Ovary (tissue), 9 donors: ENCODE measurements around the gene KCNK13. TPM values are rescaled to one million over a fixed set of nuclear protein-coding genes. Genes with fewer than 3 reads are reported as not detected.
"Not testable (repeated sequence)": the region's sequence is repeated elsewhere in the genome, so short reads cannot be mapped to it uniquely, and the experiment has no call there.

Experiments used
- DNase-seq, 5 donors: peaks; one replicate each; pipeline ENCODE4 v3.0.0-alpha.2; 2019 to 2020
- H3K27ac ChIP-seq, 2 donors: fragments of 200-600 bp; one replicate each; pipeline versions ENCODE4 v1.5.1 to v1.8.0; 2019 to 2022
- H3K27me3 ChIP-seq: fragments of 200-600 bp; one replicate; pipeline ENCODE4 v1.8.0; 2022
- H3K36me3 ChIP-seq: fragments of 200-600 bp; sonication (generic); one replicate; pipeline ENCODE4 v1.5.1; 2019
- H3K4me1 ChIP-seq: one replicate; pipeline ENCODE4 v1.8.1; 2013; ENCODE audit warnings: mild to moderate bottlenecking, moderate library complexity; ENCODE audit not compliant: insufficient read depth
- H3K4me3 ChIP-seq: fragments of 200-600 bp; sonication (generic); one replicate; pipeline ENCODE4 v1.5.1; 2017
- H3K9me3 ChIP-seq, 2 donors: fragments of 200-600 bp in 1 of 2; sonication (generic) in 1 of 2; one replicate each; pipeline versions ENCODE4 v1.5.1 to v1.8.1; 2013 to 2019; ENCODE audit warnings: mild to moderate bottlenecking in 1 of 2, moderate library complexity in 1 of 2
- CTCF ChIP-seq, 3 donors: fragments of 450-650 bp in 2 of 3; fragments of 200-600 bp in 1 of 3; IDR thresholded peaks; one replicate each; pipeline versions ENCODE4 v1.5.1 to v1.8.0; 2016 to 2022; ENCODE audit warnings: antibody characterized with exemption in 3 of 3, mild to moderate bottlenecking in 1 of 3
- EP300 ChIP-seq: sonication (generic); formaldehyde crosslinking; IDR thresholded peaks from one replicate; pipeline ENCODE4 v1.6.1; 2017; ENCODE audit warnings: antibody characterized with exemption
- POLR2A ChIP-seq: fragments of 450-650 bp; IDR thresholded peaks from one replicate; pipeline ENCODE4 v1.6.1; 2017; ENCODE audit warnings: antibody characterized with exemption, mild to moderate bottlenecking, moderate library complexity
- WGBS, 3 donors: extraction: QIAGEN DNeasy Blood & Tissue Kit in 1 of 3; methylation state at CpG; one replicate each; pipeline versions ENCODE4 v1.1.5 to v1.1.7; 2013 to 2017; 5-methylcytosine and 5-hydroxymethylcytosine counted together
- intact Hi-C, 4 donors: fragments of 100-400 bp; cut with DNase I; formaldehyde crosslinking; loops; one replicate each; pipeline versions ENCODE4 v1.11.0 to v1.15.1; 2022 to 2023
- polyA plus RNA-seq, 2 donors: library from polyadenylated mRNA; stranded (reverse); fragments of 200-250 nt in 1 of 2; fragments of 350-450 nt in 1 of 2; fragmentation: Illumina TruSeq in 1 of 2; extraction: RNeasy Lipid Tissue Mini Kit (QIAGEN cat#74804) in 1 of 2; gene quantifications; one replicate each; pipeline ENCODE4 v1.2.3, GENCODE V29; 2013 to 2014
- total RNA-seq, 7 donors: library from RNA; depleted of rRNA in 2 of 7; stranded (reverse); fragments of >200 nt in 2 of 7; fragmentation: NEBNext Ultra II Directional in 3 of 7; extraction: Animal tissue kit (Norgen Biotek cat#: 25700) in 3 of 7; gene quantifications; one replicate each; pipeline versions ENCODE4 v1.1.0 to v1.2.4, GENCODE V29; 2016 to 2023
- donor health status: DM: no; HTN: no; CAD: no; lungs with moderate emphysema.
- donor health status: DM: no; HTN: no; CAD: no.
- donor health status: Bipolar disorder and iron deficiency.
- donor health status: DM: yes; HTN: yes; CAD: no.
- donor health status: DM: no; HTN: no; CAD: no.
- donor health status: DM: yes; HTN: yes; CAD: no.

Gene KCNK13
- total and polyA plus RNA-seq, 9 donors, result 0.13 to 0.80 (median 0.28) TPM; not detected in 2

- WGBS, 3 donors, result 86 to 89% (median 86%) methylated on average over 5 of the region's 5 CpGs
- no peak for DNase-seq
- no peaks in the 10 kb centered on the region for H3K27me3 ChIP-seq
- H3K4me3 ChIP-seq, result no peak overlapping the region
- no peak overlapping the region for H3K27ac ChIP-seq
- TF ChIP-seq POLR2A (no peak), EP300 (no peak), CTCF (IDR thresholded peaks at IDR 0.05) (no peak)
- H3K4me1 ChIP-seq, result no peaks in the 10 kb centered on the region
- H3K9me3 ChIP-seq, result no peaks in the 10 kb centered on the region
- intact Hi-C loops, result no loop called here
- H3K36me3 ChIP-seq, result no peaks in the 10 kb centered on the region
Measured at GRCh38 chr14:90191154-90191553, 129.4 kb downstream of the KCNK13 start.

GRCh38 chr14:90191585-90191984 lies 129.8 kb downstream of the KCNK13 start:
- Histone ChIP-seq H3K4me3 (no peak overlapping the region), H3K9me3 (no peaks in the 10 kb centered on the region), H3K36me3 (no peaks in the 10 kb centered on the region), H3K27me3 (no peaks in the 10 kb centered on the region), H3K27ac (no peak overlapping the region), H3K4me1 (no peaks in the 10 kb centered on the region)
- no peak for DNase-seq
- 60 to 64% (median 63%) methylated on average over 7 of the region's 7 CpGs for WGBS, 3 donors
- intact Hi-C loops, result no loop called here
- TF ChIP-seq CTCF (IDR thresholded peaks at IDR 0.05) (no peak), EP300 (no peak), POLR2A (no peak)

GRCh38 chr14:90193925-90194324 lies 132.1 kb downstream of the KCNK13 start:
- Histone ChIP-seq H3K36me3 (no peaks in the 10 kb centered on the region), H3K9me3 (no peaks in the 10 kb centered on the region), H3K4me3 (no peak overlapping the region), H3K4me1 (no peaks in the 10 kb centered on the region), H3K27ac (no peak overlapping the region), H3K27me3 (no peaks in the 10 kb centered on the region)
- intact Hi-C loops, result no loop called here
- DNase-seq, result no peak
- no peak for TF ChIP-seq POLR2A
- no peak for TF ChIP-seq CTCF (IDR thresholded peaks at IDR 0.05)
- no peak for TF ChIP-seq EP300
- 59 to 66% (median 64%) methylated on average over 9 of the region's 9 CpGs for WGBS, 3 donors

- H3K9me3 ChIP-seq, result no peaks in the 10 kb centered on the region
- TF ChIP-seq CTCF (IDR thresholded peaks at IDR 0.05), result no peak
- TF ChIP-seq EP300, result no peak
- no peak for TF ChIP-seq POLR2A
- no peak overlapping the region for H3K4me3 ChIP-seq
- no peaks in the 10 kb centered on the region for H3K4me1 ChIP-seq
- no peaks in the 10 kb centered on the region for H3K27me3 ChIP-seq
- no peaks in the 10 kb centered on the region for H3K36me3 ChIP-seq
- intact Hi-C loops, result no loop called here
- no peak overlapping the region for H3K27ac ChIP-seq
- DNase-seq, result no peak
- 87 to 94% (median 90%) methylated on average over 5 of the region's 5 CpGs for WGBS, 3 donors
Measured at GRCh38 chr14:90194706-90195105, 132.9 kb downstream of the KCNK13 start.

- Histone ChIP-seq H3K4me1 (no peaks in the 10 kb centered on the region), H3K9me3 (no peaks in the 10 kb centered on the region), H3K36me3 (no peaks in the 10 kb centered on the region), H3K4me3 (no peak overlapping the region), H3K27ac (no peak overlapping the region), H3K27me3 (no peaks in the 10 kb centered on the region)
- DNase-seq, result no peak
- no peak for TF ChIP-seq POLR2A
- no peak for TF ChIP-seq EP300
- no peak for TF ChIP-seq CTCF (IDR thresholded peaks at IDR 0.05)
- intact Hi-C loops, result no loop called here
- 74 to 84% (median 77%) methylated on average over 12 of the region's 12 CpGs for WGBS, 3 donors
Measured at GRCh38 chr14:90198541-90199060, 136.8 kb downstream of the KCNK13 start.

- H3K27ac ChIP-seq, H3K27me3 ChIP-seq, DNase-seq, H3K36me3 ChIP-seq, H3K4me1 ChIP-seq, intact Hi-C loops, H3K4me3 ChIP-seq, H3K9me3 ChIP-seq: not testable (repeated sequence)
- WGBS, 3 donors, result 70 to 74% (median 71%) methylated on average over 4 of the region's 4 CpGs
Measured at GRCh38 chr14:90200546-90200945, 138.8 kb downstream of the KCNK13 start.
